Stimulated activated naive CD4-positive, alpha-beta T cell treated with Interleukin-2 at 50 U/mL for 16 hours (primary cell): Measurements from ENCODE around the gene CLCN7.

Source experiments
- DNase-seq: peaks from one replicate; lab custom pipeline; 2025; lab: John Stamatoyannopoulos, UW

The CLCN7 gene

GRCh38 chr16:1431497-1432270 is 43.1 kb downstream of the CLCN7 start:
- DNase-seq: no peak

DNA sequence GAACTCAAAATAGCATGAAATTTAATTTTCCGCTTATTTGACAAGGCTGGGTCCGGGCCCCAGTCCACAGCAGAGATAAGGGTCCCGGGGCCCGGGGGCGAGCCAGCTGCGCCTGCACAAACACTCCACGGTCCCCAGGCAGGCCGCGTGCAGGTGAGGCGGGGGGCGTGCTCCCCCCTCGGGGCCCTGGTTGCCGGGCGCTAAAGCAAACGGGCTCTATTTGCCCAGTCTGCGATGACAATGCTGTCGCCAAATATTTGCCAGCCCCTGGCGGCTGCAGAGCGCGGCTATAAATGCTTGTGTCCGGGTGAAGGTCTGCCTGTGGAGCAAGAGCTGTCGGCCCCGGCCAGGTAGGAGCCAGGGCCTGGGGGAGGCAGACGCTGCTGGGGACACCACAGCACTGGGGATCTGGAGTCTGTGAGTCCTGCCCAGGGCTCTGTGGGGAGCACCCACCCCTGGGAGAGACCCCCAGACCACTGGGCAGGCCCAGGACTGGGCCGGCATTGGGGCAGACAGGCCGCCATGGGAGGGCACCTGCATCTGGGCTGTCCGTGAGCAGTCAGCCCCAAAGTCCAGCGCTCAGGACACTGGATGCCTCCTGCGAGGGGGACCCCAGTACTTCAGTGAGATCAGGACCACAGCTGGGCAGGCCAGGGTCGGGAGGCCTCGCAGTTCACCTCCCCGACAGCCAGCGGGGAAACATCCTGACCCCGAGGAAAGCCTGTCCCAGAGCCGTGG is 43.9 kb downstream of the CLCN7 start, which contains the start of gene PERCC1:
Gene PERCC1, plus strand, starts transcription at position 320 of the 738 bp plus-strand sequence. CDS start 1,516 bp downstream, outside the sequence.
- DNase-seq: no peak

DNA sequence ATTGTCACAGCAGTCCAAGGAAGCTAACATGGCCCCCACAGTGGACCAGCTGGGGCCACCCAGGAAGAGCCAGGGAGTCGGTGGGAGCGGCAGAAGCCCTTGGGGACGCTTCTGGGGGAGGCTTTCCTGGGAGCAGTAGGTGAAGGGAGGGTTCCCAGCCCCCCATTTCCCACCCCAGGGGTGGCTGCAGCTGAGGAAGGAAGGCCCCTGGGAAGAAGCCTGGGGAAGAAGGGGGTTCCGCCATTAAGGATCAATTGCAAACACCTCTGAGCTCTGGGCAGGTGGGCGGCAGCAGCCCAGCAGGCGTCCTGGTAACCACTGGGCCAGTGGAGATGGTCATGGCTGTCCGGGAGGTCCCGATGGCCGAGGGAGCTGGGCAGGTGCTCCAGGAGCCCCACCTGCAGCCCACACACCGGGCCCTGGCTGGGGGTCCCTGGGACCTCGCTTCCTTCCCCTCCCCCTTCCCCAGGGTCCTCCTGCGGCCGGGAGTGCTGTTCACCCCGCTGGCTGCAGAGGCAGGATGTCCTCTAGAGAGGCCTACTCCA is 44.5 kb downstream of the CLCN7 start:
- no peak for DNase-seq

- DNase-seq: no peak
Observed at GRCh38 chr16:1429631-1430030, 45.2 kb downstream of the CLCN7 start.

DNA sequence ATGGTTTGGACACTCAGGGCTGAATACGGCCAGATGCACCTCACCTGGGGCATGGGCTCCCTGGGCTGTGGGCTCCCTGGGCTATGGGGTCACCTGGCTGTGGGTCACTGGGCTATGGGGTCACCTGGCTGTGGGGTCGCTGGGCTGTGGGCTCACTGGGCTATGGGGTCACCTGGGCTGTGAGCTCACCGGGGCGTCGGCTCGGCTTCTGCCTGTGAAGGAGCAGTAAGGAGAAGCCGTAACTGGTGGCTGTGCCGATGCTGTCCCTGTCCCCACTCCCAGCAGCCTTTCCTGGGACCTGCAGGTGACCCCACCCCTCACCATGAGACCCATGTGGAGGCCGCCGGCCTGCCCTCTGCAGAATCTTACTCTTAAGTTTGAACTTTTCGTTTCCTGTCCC is 45.8 kb downstream of the CLCN7 start:
- DNase-seq: no peak

DNA sequence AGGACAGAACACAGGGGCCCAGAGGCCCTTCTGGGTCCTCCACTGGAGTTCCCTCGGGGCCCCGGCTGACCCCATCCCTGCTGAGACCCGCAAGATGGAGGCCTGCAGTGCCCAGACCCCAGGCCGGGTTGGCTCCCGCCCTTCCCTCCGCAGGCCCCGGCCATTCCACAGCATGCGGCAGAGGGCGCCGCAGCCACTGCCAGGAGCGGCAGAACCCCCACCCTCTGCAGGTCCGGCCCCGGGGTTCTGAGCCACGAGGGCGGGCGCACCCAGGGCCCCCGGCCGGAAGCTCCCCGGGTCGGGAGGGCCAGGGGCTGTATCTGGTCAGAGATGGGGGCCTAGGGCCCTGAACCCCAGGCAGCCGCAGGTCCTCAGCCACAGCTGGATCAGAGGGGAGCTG is 46.3 kb downstream of the CLCN7 start:
- DNase-seq: peak; percentile 15

DNA sequence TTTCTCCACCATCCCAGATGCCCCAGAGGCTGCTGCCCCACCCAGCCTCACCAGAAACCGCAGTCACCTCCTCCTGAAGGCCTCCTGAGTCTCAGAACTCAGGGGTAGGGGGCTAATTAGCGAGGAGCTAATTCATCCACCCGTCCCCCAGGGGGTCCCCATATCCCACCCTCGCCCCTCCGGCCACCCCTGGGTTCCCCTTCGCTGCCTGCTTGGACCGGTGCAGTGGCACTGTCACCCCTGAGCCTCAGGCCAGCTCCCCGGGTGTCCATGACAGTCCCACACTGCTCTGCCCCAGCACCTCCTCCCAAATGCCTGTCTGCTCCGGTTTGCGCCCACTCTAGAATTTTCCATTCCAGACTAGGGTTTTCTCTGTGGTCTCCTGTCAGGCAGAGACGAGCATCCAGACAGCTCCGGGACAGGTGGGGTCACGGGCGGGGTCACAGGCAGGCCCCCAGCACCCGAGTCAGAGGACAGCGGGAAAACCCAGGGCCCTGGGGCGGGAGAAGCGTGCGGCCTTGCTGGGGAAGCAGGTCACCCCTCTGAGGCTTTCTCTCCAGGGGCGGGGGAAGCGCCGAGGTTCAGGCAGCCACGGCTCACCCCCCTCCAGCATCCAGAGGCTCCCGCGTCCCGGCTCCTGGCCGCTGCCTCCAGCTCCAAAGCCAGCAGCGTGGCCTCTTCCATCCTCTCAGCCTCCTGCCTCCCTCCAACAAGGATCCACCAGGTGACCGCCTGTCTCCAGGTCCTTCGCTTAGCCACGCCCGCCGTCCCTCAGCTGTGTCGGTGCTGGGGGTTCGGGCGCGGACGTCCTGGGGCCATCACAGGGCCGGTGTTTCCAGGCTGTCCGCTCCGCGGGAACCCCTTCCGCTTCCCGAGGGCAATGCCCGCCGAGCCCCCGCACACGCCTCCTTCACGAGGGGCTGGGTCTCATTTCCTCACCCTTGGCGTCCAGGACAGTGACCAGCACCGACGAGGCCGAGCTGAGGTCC is 47.1 kb downstream of the CLCN7 start:
- DNase-seq: no peak

DNA sequence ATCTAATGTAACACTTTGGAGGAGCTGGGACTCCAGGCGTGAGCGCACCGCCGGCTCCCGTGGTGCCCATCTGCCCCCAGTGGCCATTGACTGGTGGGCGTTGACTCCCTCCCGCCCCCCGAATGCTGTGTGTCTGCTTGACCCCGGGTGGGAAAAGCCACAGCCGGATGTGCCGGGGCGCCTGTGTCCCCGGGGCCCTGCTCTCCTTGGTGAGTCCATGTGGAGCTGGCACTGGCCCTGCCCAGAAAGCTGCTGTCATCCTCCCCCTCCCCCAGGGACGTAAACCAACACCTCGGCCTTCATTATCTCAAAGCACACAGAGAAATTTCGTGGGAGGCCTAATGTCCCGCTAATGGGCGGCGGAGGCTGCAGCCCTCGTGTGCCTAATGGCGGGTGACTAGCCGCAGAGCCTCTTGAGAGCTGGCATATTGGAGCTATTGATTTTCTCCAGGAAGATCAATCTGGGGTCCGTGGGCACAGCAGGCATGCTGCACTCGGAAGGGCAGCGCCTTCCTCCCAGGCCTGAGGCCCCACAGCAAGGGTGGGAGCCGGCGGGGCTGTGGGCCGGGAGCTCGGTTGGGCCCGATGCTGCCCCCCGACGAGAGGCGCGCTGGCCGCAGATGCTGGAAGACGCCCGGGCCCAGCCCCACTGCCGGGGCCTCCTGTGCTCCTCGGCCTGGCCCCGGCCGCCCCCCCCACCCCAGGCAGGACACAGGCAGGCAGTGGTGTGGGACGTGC is 47.9 kb downstream of the CLCN7 start:
- DNase-seq: no peak

DNA sequence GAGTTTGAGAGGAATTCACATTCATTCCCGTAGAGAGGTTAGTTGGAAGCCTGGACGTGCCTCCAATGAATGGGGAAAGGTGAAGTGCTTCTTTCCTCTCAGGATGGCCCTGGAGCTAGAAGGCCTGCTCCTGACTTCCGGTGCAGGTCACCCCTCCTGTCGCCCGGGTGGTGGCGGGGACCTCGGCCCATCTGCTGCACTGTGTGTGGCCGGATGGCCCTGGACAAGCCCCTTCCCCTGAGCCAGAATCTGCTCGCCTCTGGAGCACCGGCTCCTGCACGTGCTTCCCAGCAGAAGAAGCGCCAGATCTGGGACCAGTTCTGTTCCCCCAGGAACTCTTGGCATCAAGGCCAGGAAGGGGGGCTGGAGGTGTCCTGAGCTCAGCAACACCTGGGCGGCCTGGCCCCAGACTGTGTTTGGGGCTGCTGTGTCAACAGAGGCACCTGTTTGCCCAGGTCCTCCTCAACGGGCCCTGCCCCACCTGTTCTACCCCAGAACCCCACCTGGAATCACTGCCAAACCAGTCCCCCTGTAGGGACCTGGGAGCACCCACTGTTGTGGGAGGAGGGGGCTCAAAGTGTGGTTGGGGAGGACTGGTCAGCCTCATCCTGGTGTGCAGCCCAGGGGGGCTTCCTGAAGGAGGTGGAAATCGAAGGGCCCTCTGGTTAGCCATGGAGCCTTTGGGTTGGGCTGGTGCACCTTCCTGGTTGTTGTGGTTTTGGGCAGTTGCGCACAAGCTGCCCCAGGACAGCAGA is 49.0 kb downstream of the CLCN7 start:
- no peak for DNase-seq

DNA sequence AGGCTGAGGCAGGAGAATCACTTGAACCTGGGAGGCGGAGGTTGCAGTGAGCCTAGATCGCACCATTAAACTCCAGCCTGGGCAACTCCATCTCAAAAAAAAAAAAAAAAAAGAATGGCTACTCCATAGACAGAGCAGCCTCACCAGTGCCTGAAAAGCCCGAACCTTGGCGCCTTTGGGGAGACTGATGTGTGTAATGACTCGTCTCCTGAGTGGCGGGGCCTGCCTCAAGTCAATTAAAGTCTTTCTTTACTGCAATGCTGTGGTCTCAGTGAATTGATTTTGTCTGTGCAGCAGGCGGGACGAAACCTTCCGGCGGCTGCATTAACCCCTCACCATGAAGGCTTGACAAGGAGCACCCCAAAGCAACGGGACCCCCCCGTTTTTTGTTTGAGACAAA is 50.8 kb downstream of the CLCN7 start:
- no peak for DNase-seq

- DNase-seq: no peak
Observed at GRCh38 chr16:1422076-1422475, 52.8 kb downstream of the CLCN7 start.

DNA sequence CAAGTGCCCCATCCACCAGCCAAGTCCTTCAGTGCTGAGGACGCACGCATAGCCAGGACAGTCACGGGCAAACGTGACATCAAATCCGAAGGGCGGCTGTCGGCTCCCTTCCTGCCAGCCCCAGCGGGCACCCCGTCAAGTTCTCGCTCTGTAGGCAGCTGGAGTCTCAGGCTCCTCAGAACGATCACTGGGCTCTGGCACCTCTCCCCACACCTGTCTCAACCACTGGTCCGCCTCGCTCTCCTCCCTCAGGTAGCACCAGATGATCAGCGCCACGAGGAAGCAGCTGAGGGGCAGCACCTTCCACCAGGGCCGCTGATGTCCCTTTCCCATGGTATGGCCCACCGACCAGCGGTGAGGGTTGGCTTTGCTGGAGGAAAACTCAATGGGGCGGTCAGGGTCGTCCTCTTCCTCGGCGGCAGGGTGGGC is 54.7 kb downstream of the CLCN7 start:
- DNase-seq: no peak

GRCh38 chr16:1416521-1416941 is 58.3 kb downstream of the CLCN7 start:
- DNase-seq: no peak

DNA sequence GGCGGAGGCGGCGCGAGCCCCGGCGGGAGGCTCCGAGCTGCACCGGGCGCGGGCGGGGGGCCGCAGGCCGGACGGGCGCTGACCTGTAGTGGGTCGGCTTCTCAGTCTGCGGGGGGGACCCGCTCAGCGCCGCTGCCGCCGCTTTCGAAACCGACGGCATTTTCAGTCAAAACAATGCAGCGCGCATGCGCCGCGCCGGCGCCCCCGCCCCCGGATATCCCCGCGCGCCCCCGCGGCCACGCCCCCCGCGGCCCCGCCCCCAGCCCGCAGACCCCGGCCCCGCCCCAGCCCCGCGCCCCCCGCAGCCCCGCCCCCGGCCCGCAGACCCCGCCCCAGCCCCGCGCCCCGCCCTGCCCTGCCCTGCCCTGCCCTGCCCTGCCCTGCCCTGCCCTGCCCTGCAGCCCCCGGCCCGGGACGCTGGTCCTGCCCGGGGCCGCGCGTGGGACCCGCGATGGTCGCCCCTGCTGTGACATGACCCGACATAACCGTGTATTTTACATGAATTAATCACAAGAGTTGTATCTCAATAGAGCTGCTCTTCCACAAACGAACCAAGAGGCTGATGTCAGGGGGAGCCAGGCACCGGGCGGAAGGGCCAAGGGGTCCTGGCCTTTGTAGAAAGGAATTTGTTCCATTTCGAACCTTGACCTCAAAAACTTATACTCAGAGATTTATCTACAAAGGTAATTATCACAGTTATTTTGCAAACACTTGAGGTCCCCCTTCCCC is 60.1 kb downstream of the CLCN7 start, which contains the start of gene UNKL:
Gene UNKL, minus strand, starts transcription at position 173 of the 729 bp plus-strand sequence. Its CDS starts 13 bp downstream, at position 160.
- DNase-seq: peak; percentile 75

DNA sequence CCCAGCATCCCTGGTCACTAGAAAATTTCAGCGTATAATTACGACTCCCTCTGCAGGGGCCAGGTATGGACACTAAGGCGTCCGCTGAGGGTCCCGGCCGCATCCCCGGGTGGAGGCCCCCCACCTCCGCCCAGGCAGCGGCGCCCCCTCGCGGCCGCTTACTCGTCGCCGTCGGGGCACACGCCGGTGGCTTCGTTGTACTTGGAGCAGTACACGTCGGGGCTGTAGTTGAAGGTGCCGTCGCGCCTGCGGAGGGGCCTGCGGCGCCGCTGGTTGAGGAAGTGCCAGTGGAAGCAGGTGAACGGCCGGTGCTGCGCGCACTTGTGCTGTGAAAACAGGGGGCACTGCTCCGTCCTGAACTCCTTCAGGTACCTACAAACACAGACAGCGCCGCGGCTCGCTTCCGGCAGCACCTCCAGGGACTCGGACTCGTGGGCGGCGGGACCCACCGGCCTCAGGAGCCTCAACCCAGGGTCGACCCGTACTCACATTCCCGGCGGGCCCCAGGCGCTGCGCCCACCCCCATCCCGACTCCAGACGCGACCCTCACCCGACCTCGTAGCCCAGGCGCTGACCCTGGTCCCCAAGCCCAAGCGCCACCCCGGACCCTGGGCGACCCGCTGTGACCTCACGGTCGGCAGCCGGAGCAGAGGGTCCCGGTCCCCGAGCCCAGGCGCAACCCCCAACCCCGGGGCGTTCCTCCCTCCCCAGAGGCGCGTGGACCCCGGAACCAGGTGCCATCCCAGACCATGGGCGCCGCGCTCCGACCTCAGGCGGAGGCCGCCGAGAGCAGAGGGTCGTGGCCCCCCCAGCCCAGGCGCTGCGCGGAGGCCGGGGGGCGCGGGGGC is 60.9 kb downstream of the CLCN7 start:
- peak; percentile 49 for DNase-seq

DNA sequence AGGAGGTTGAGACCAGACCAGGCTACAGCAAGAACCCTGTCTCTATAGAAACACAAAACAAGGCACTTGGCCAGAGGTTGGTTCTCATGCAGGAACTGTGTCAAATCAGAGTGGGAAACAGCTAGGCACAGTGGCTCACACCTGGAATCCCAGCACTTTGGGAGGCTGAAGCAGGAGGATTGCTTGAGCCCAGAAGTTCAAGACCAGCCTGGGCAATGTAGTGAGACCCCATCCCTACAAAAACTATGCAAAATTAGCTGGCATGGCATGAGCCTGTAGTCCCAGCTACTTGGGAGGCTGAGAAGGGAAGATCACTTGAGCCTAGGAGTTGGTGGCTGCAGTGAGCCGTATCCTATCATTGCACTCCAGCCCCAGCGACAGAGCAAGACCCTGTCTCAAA is 62.0 kb downstream of the CLCN7 start:
- DNase-seq: no peak

GRCh38 chr16:1408171-1408837 is 66.5 kb downstream of the CLCN7 start:
- DNase-seq: peak; percentile 92

- no peak for DNase-seq
Observed at GRCh38 chr16:1407753-1408152, 67.1 kb downstream of the CLCN7 start.
